ENCODE measurements around the gene SNX32. TPM values are rescaled to one million over a fixed set of nuclear protein-coding genes. Genes with fewer than 3 reads are reported as not detected.
A peak's percentile ranks its signal among the peaks of the same experiment; 100 is the strongest.

The SNX32 gene
- total RNA-seq, 4 donors from 2014 or later = 0.33 to 0.78 (median 0.41) TPM

GRCh38 chr11:65884716-65885092 lies 50.9 kb downstream of the SNX32 start:
- peak overlapping the region; percentile 39 to 57 (median 47) for H3K27ac ChIP-seq (replicated peaks in 1 of 4)
- no peaks in the 10 kb centered on the region for H3K27me3 ChIP-seq
- H3K4me3 ChIP-seq = no peak overlapping the region
- TF ChIP-seq CTCF (IDR thresholded peaks at IDR 0.05) (peak; percentile 97 to 98 (median 98)), EP300 (IDR thresholded peaks at IDR 0.05) (no peak), POLR2A (IDR thresholded peaks at IDR 0.05; ENCODE audit: low read depth) (no peak), POLR2AphosphoS5 (IDR thresholded peaks at IDR 0.05) (peak; percentile 57 to 87)
- intact Hi-C loops (cut with DNase I) = loop anchor here (1.0 to 5.0 kb wide), 2 partner anchors 103 to 118 kb away; partner anchors contain the start of genes BANF1 and EIF1AD
- no peak for DNase-seq (ENCODE audit: extremely low spot score)
- H3K4me1 ChIP-seq = peaks cover 21 to 50% (median 39%) of the 10 kb centered on the region in 4 donors
- H3K36me3 ChIP-seq = peaks cover 8 to 48% (median 44%) of the 10 kb centered on the region in 4 donors
- WGBS = 0% methylated on average over 3 of the region's 9 CpGs
- no peaks in the 10 kb centered on the region for H3K9me3 ChIP-seq

- TF ChIP-seq EP300 (IDR thresholded peaks at IDR 0.05) = no peak
- WGBS = 91% methylated on average over 7 of the region's 7 CpGs
- DNase-seq (ENCODE audit: extremely low spot score) = no peak
- no peaks in the 10 kb centered on the region for H3K9me3 ChIP-seq
- peaks cover 26 to 55% (median 44%) of the 10 kb centered on the region in 4 donors for H3K4me1 ChIP-seq
- H3K36me3 ChIP-seq = peaks cover 8 to 48% (median 44%) of the 10 kb centered on the region in 4 donors
- no peaks in the 10 kb centered on the region for H3K27me3 ChIP-seq
- no peak overlapping the region for H3K4me3 ChIP-seq
- intact Hi-C loops (cut with DNase I) = loop anchor here (5.0 kb wide), 1 partner anchor 117 kb away; the partner anchor contains the start of genes BANF1 and EIF1AD
- peak overlapping the region; percentile 39 to 57 (median 47) for H3K27ac ChIP-seq (replicated peaks in 1 of 4)
Observed at GRCh38 chr11:65885231-65885630, 51.5 kb downstream of the SNX32 start.

- TF ChIP-seq CTCF (IDR thresholded peaks at IDR 0.05) (no peak), POLR2A (IDR thresholded peaks at IDR 0.05; ENCODE audit: low read depth) (no peak), EP300 (IDR thresholded peaks at IDR 0.05) (no peak), POLR2AphosphoS5 (IDR thresholded peaks at IDR 0.05) (no peak)
- 85% methylated on average over 12 of the region's 12 CpGs for WGBS
Observed at GRCh38 chr11:65885808-65886536, 52.2 kb downstream of the SNX32 start.

GRCh38 chr11:65886826-65887722 lies 53.3 kb downstream of the SNX32 start:
- Histone ChIP-seq H3K4me1 (peaks cover 31 to 71% (median 58%) of the 10 kb centered on the region in 4 donors), H3K36me3 (peaks cover 8 to 47% (median 41%) of the 10 kb centered on the region in 4 donors), H3K27me3 (no peaks in the 10 kb centered on the region), H3K9me3 (no peaks in the 10 kb centered on the region), H3K27ac (replicated peaks in 1 of 4) (peak overlapping the region; percentile 96 to 100 (median 98)), H3K4me3 (peak overlapping the region; percentile 71 to 84 (median 78))
- 84% methylated on average over 14 of the region's 14 CpGs for WGBS
- intact Hi-C loops (cut with DNase I) = loop anchor here (5.0 kb wide), 1 partner anchor 115 kb away; the partner anchor contains the start of genes BANF1 and EIF1AD
- no peak for TF ChIP-seq EP300 (IDR thresholded peaks at IDR 0.05)
- TF ChIP-seq CTCF (IDR thresholded peaks at IDR 0.05) = no peak
- TF ChIP-seq POLR2AphosphoS5 (IDR thresholded peaks at IDR 0.05) = no peak
- TF ChIP-seq POLR2A (IDR thresholded peaks at IDR 0.05; ENCODE audit: low read depth) = no peak
- DNase-seq (ENCODE audit: extremely low spot score) = no peak

More at GRCh38 chr11:65885808-65886536, 52.2 kb downstream of the SNX32 start:
- DNase-seq (ENCODE audit: extremely low spot score) = no peak
- H3K27me3 ChIP-seq = no peaks in the 10 kb centered on the region
- no peak overlapping the region for H3K4me3 ChIP-seq
- peak overlapping the region in 2 of 4 donors; percentile 39 to 99 for H3K27ac ChIP-seq (replicated peaks in 1 of 4)
- H3K36me3 ChIP-seq = peaks cover 8 to 48% (median 44%) of the 10 kb centered on the region in 4 donors
- intact Hi-C loops (cut with DNase I) = loop anchor here (5.0 kb wide), 1 partner anchor 116 kb away; the partner anchor contains the start of genes BANF1 and EIF1AD
- no peaks in the 10 kb centered on the region for H3K9me3 ChIP-seq
- peaks cover 26 to 60% (median 47%) of the 10 kb centered on the region in 4 donors for H3K4me1 ChIP-seq
